GM12892 (cell line): Measurements from ENCODE around the gene MRPL11.
"Not testable (repeated sequence)": the region's sequence is repeated elsewhere in the genome, so short reads cannot be mapped to it uniquely, and the experiment has no call there.

Source experiments
- DNase-seq: peaks from one replicate; pipeline ENCODE4 v3.0.0; 2011; ENCODE audit not compliant: insufficient read length
- FAIRE-seq: peaks from 2 replicates; lab custom pipeline; 2011; peaks lifted over from hg19 to GRCh38; lab: Jason Lieb, UNC
- POLR2A ChIP-seq: IDR thresholded peaks from 2 replicates; pipeline ENCODE4 v1.6.1; 2011; ENCODE audit warnings: low read depth, low read length, control low read depth
- POLR2AphosphoS5 ChIP-seq: IDR thresholded peaks from 2 replicates; pipeline ENCODE4 v1.6.1; 2011; ENCODE audit warnings: low read depth, low read length, control low read depth
- TAF1 ChIP-seq: IDR thresholded peaks from 2 replicates; pipeline ENCODE4 v1.6.1; 2011; ENCODE audit warnings: low read depth, mild to moderate bottlenecking, control low read depth, low read length, borderline replicate concordance

MRPL11 gene

GRCh38 chr11:66447012-66447411 lies 8.4 kb upstream of the MRPL11 start:
- no peak for FAIRE-seq
- no peak for DNase-seq
- TF ChIP-seq POLR2AphosphoS5 (no peak), POLR2A (no peak), TAF1 (no peak)

- DNase-seq (no peak), FAIRE-seq (no peak)
- TF ChIP-seq TAF1 = no peak
- no peak for TF ChIP-seq POLR2AphosphoS5
These were observed 5.0 kb upstream of the MRPL11 start for GRCh38 chr11:66443602-66444001.

GRCh38 chr11:66440940-66441282 lies 2.3 kb upstream of the MRPL11 start:
- FAIRE-seq, DNase-seq: not testable (repeated sequence)

GRCh38 chr11:66440101-66440939 lies 1.7 kb upstream of the MRPL11 start:
- not testable (repeated sequence) for DNase-seq, FAIRE-seq

- TF ChIP-seq POLR2A = no peak
- no peak for TF ChIP-seq TAF1
- FAIRE-seq (peak; percentile 17), DNase-seq (no peak)
These were observed 607 bp downstream of the MRPL11 start for GRCh38 chr11:66437979-66438503.

- TF ChIP-seq POLR2AphosphoS5 (no peak), POLR2A (no peak), TAF1 (no peak)
- FAIRE-seq (no peak), DNase-seq (no peak)
These were observed 6.1 kb downstream of the MRPL11 start for GRCh38 chr11:66432597-66432996.

- not testable (repeated sequence) for FAIRE-seq, DNase-seq
These were observed 6.7 kb downstream of the MRPL11 start for GRCh38 chr11:66431871-66432329.

- not testable (repeated sequence) for FAIRE-seq, DNase-seq
These were observed 7.4 kb downstream of the MRPL11 start for GRCh38 chr11:66431287-66431686.

GRCh38 chr11:66429983-66430602 lies 8.6 kb downstream of the MRPL11 start:
- TF ChIP-seq POLR2AphosphoS5 (no peak), POLR2A (no peak), TAF1 (no peak)
- peak; percentile 65 for DNase-seq
- peak; percentile 86 for FAIRE-seq

GRCh38 chr11:66428933-66429332 lies 9.7 kb downstream of the MRPL11 start:
- FAIRE-seq = no peak
- TF ChIP-seq POLR2AphosphoS5 (no peak), TAF1 (no peak), POLR2A (no peak)
- no peak for DNase-seq

- DNase-seq (no peak), FAIRE-seq (no peak)
- TF ChIP-seq POLR2AphosphoS5 (no peak), POLR2A (no peak), TAF1 (no peak)
These were observed 12.3 kb downstream of the MRPL11 start for GRCh38 chr11:66426314-66426713.

- DNase-seq (peak; percentile 81), FAIRE-seq (peak; percentile 96)
- no peak for TF ChIP-seq POLR2A
- no peak for TF ChIP-seq TAF1
- TF ChIP-seq POLR2AphosphoS5 = no peak
These were observed 17.0 kb downstream of the MRPL11 start for GRCh38 chr11:66421492-66422205.
